Activated CD8-positive, alpha-beta T cell treated with anti-CD3 and anti-CD28 coated beads, Interleukin-2, amount 10 ng/mL, durations not matched to agents 7 days and 5 days (primary cell): ENCODE data around the gene SYNPO2. TPM values are rescaled to one million over a fixed set of nuclear protein-coding genes. Genes with fewer than 3 reads are reported as not detected.

ENCODE experiments used
- ATAC-seq: fragments of 150-1000 bp; cut with Tn5 transposase; one replicate; pipeline ENCODE4 v1.10.0; 2021; ENCODE audit warnings: moderate library complexity
- CTCF ChIA-PET: fragments of 350-600 bp; sonication (Branson Sonifier 250); formaldehyde crosslinking; loops from one replicate; lab custom pipeline; 2021; ENCODE audit warnings: antibody characterized with exemption; lab: Charles Lee
- POLR2A ChIA-PET: fragments of 350-600 bp; sonication (Branson Sonifier 250); formaldehyde crosslinking; loops from one replicate; lab custom pipeline; 2021; ENCODE audit warnings: antibody characterized with exemption; lab: Charles Lee
- DNase-seq: peaks from one replicate; pipeline ENCODE4 v3.0.0-alpha.2; 2020
- H3K27ac Mint-ChIP-seq: one replicate; pipeline ENCODE4 v1.8.0; 2021; ENCODE audit warnings: mild to moderate bottlenecking, mixed read lengths
- H3K27me3 Mint-ChIP-seq: one replicate; pipeline ENCODE4 v1.8.0; 2021; ENCODE audit warnings: low read depth, mixed read lengths
- H3K36me3 Mint-ChIP-seq: one replicate; pipeline ENCODE4 v1.8.0; 2021; ENCODE audit warnings: low read depth, mixed read lengths
- H3K4me1 Mint-ChIP-seq: one replicate; pipeline ENCODE4 v1.8.0; 2021; ENCODE audit warnings: low read depth, mixed read lengths
- H3K4me3 Mint-ChIP-seq: one replicate; pipeline ENCODE4 v1.8.0; 2021; ENCODE audit warnings: mild to moderate bottlenecking, mixed read lengths
- H3K9me3 Mint-ChIP-seq: one replicate; pipeline ENCODE4 v1.8.0; 2022; ENCODE audit warnings: mixed read lengths; ENCODE audit not compliant: insufficient read depth
- total RNA-seq, 2 experiments: library from RNA; stranded (reverse); gene quantifications; one replicate each; pipeline ENCODE4 v1.2.3, GENCODE V29; 2021

SYNPO2 gene
- total RNA-seq, 2 experiments from 2014 or later = 0.60 to 0.74 TPM

DNA sequence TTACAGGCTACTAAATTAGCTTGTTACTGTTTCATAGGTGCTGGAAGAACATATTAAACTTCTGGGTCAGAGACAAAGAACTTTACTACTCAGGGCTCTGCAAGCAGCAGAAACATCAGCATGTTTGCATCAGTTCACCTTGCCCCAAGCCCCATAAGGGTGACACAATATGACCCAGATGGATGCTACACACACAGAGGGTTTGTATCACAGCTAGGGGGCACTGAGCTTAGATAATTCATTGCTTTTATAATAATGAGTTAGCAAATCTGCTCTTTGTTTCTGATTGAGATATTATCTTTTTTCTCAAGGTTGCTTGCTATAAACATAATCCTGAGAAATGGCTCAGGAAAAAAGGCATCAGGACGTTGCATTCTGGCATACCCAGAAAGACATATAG, 4.8 kb upstream of the SYNPO2 start:
- CTCF ChIA-PET = interaction anchor here (0.6 to 2.6 kb wide), 3 partner anchors 47 to 1051 kb away, joined by 3 to 11 read pairs (median 6); partner anchors contain the start of gene SEC24D
- Mint-ChIP-seq H3K27ac (no peak overlapping the region), H3K4me1 (peaks cover 4% of the 10 kb centered on the region), H3K9me3 (no peaks in the 10 kb centered on the region), H3K36me3 (no peaks in the 10 kb centered on the region), H3K4me3 (no peak overlapping the region), H3K27me3 (peaks cover 24% of the 10 kb centered on the region)
- ATAC-seq (no peak), DNase-seq (no peak)
- POLR2A ChIA-PET = no interaction called here

DNA sequence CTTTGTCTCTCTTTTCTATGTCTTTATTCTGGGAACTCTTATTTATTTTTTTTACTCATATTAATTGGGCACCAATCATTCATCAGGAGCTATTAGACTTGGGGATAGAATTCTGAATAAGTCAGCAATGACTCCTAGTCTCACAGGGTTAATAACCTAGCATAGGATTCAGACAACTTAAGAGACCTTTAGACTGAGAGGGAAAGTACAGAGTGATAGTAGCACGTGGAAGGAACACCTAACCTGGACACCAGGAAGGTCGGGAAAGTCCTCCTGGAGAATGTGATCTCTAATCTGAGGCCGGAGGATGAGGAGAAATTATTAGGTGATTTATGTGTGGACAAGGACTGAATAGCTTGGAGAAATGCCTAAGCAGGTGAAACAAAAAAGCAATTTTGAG, 3.9 kb upstream of the SYNPO2 start:
- H3K27ac Mint-ChIP-seq = no peak overlapping the region
- no peaks in the 10 kb centered on the region for H3K36me3 Mint-ChIP-seq
- DNase-seq (no peak), ATAC-seq (no peak)
- H3K27me3 Mint-ChIP-seq = peaks cover 30% of the 10 kb centered on the region
- peaks cover 10% of the 10 kb centered on the region for H3K4me1 Mint-ChIP-seq
- H3K9me3 Mint-ChIP-seq = no peaks in the 10 kb centered on the region
- POLR2A ChIA-PET = no interaction called here
- CTCF ChIA-PET = interaction anchor here (1.4 to 2.6 kb wide), 2 partner anchors 48 to 113 kb away, joined by 6 to 11 read pairs; partner anchors contain the start of gene SEC24D
- no peak overlapping the region for H3K4me3 Mint-ChIP-seq

DNA sequence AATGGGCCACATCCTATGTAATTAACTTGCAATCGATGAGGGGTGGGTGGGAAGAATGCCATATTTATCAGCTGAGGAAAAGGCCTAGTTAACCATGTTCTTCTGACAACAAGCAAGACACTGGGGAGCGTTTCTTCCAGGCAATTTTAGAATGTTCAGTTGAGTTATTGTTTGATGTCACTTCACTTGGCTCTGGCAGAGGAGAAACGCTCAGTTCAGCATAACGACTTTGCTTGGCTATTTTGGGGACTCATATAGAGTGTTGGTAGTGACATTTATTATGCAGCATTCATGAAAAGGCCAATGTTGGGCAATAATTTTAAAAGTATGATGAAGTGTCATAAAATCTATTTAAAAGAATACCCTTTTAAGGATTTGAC, 648 bp downstream of the SYNPO2 start:
- peaks cover 14% of the 10 kb centered on the region for H3K4me1 Mint-ChIP-seq
- H3K27me3 Mint-ChIP-seq = peaks cover 47% of the 10 kb centered on the region
- CTCF ChIA-PET = interaction anchor here (0.7 to 4.0 kb wide), 10 partner anchors 9 to 148 kb away, joined by 3 to 19 read pairs (median 6); no protein-coding TSS in a partner anchor
- ATAC-seq (no peak), DNase-seq (no peak)
- no peaks in the 10 kb centered on the region for H3K36me3 Mint-ChIP-seq
- H3K9me3 Mint-ChIP-seq = no peaks in the 10 kb centered on the region
- H3K27ac Mint-ChIP-seq = no peak overlapping the region
- H3K4me3 Mint-ChIP-seq = peak overlapping the region; percentile 73
- POLR2A ChIA-PET = interaction anchor here (0.5 kb wide), 1 partner anchor 1942 kb away, joined by 3 read pairs; no protein-coding TSS in a partner anchor

- CTCF ChIA-PET = no interaction called here
- H3K27ac Mint-ChIP-seq = no peak overlapping the region
These were observed 5.4 kb downstream of the SYNPO2 start for GRCh38 chr4:118894034-118894433.

GRCh38 chr4:118898221-118898620, 9.6 kb downstream of the SYNPO2 start:
- ChIA-PET POLR2A (no interaction called here), CTCF (interaction anchor here (1.7 kb wide), 1 partner anchor 9 kb away, joined by 5 read pairs; no protein-coding TSS in a partner anchor)
- no peak for ATAC-seq
- H3K4me3 Mint-ChIP-seq = no peak overlapping the region
- no peaks in the 10 kb centered on the region for H3K9me3 Mint-ChIP-seq
- no peaks in the 10 kb centered on the region for H3K36me3 Mint-ChIP-seq
- DNase-seq = no peak
- no peaks in the 10 kb centered on the region for H3K4me1 Mint-ChIP-seq
- H3K27me3 Mint-ChIP-seq = peaks cover 16% of the 10 kb centered on the region
- H3K27ac Mint-ChIP-seq = no peak overlapping the region

More at GRCh38 chr4:118894034-118894433, 5.4 kb downstream of the SYNPO2 start:
- ATAC-seq (no peak), DNase-seq (no peak)
- H3K4me1 Mint-ChIP-seq = peaks cover 8% of the 10 kb centered on the region
- POLR2A ChIA-PET = no interaction called here
- H3K4me3 Mint-ChIP-seq = no peak overlapping the region
- peaks cover 32% of the 10 kb centered on the region for H3K27me3 Mint-ChIP-seq
- H3K36me3 Mint-ChIP-seq = no peaks in the 10 kb centered on the region
- no peaks in the 10 kb centered on the region for H3K9me3 Mint-ChIP-seq

DNA sequence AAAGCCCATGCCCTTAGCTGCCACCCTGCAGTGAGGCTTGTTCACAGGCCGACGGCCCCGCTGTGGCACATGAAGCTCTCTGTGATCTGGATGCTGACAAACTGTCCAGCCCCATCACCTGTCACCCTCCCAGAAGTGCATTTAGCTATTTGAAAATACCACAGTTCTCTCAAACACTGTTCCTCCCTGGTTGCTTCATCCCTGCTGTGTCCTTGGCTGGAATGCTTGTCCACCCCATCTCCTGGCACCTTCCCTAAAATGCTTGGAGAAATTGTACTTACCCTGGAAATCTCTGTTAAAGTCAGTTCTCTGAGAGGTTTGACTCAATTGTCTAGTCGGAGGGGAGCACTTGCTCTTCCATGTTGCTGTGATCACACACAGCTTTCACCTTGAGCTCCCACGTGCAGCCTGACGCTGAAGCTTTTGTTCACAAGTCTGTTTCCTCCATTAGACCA, 10.1 kb downstream of the SYNPO2 start:
- ATAC-seq (no peak), DNase-seq (no peak)
- no peak overlapping the region for H3K4me3 Mint-ChIP-seq
- no peaks in the 10 kb centered on the region for H3K36me3 Mint-ChIP-seq
- H3K9me3 Mint-ChIP-seq = no peaks in the 10 kb centered on the region
- H3K27ac Mint-ChIP-seq = no peak overlapping the region
- H3K27me3 Mint-ChIP-seq = peaks cover 16% of the 10 kb centered on the region
- POLR2A ChIA-PET = no interaction called here
- CTCF ChIA-PET = interaction anchor here (1.7 kb wide), 1 partner anchor 9 kb away, joined by 5 read pairs; no protein-coding TSS in a partner anchor
- H3K4me1 Mint-ChIP-seq = no peaks in the 10 kb centered on the region

DNA sequence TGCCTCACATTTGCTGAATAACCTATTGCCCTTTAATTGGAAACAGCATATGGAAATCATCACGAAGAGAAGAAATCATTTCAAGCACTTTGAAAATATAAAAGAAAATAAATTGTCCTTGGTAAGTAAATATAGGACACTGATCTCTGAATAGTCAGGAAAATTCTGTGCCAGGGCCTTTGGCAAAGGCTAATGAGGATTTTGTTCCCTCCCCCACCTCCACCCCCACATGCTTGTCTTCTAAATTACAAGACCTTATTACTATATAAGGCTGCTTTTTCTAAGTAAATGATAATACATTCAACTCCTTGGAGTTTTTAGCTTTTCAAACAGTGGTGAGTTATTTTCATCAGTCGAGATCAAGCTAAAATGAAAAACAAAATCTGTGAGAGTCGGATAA, 15.8 kb downstream of the SYNPO2 start:
- ChIA-PET CTCF (interaction anchor here (1.3 kb wide), 1 partner anchor 132 kb away, joined by 3 read pairs; no protein-coding TSS in a partner anchor), POLR2A (no interaction called here)

DNA sequence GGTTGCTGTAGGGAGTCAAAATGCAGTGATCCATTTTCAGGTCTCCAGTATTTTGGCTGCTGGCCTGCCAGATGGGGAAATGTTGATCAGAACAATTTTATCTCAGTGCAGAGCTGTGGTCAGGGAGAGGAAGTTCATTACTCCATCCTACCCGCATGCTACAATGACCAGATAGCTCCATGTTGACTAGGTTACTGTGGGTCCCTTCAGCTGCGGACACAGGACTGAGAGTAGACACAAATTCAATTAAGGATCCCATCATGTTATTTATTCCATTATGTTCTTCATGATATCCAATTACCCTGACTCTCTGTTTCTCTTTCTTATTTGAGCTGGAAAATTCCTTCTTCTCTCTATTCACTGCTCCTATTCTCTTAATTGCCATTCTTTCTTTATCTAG, 16.3 kb downstream of the SYNPO2 start:
- POLR2A ChIA-PET = no interaction called here
- no peaks in the 10 kb centered on the region for H3K9me3 Mint-ChIP-seq
- H3K4me1 Mint-ChIP-seq = no peaks in the 10 kb centered on the region
- H3K27me3 Mint-ChIP-seq = peaks cover 16% of the 10 kb centered on the region
- DNase-seq = no peak
- CTCF ChIA-PET = interaction anchor here (0.7 to 1.6 kb wide), 2 partner anchors 16 to 19 kb away, joined by 3 read pairs; no protein-coding TSS in a partner anchor
- H3K27ac Mint-ChIP-seq = no peak overlapping the region
- no peak for ATAC-seq
- no peaks in the 10 kb centered on the region for H3K36me3 Mint-ChIP-seq
- no peak overlapping the region for H3K4me3 Mint-ChIP-seq

More for the DNA sequence above, 15.8 kb downstream of the SYNPO2 start:
- Mint-ChIP-seq H3K9me3 (no peaks in the 10 kb centered on the region), H3K36me3 (no peaks in the 10 kb centered on the region), H3K4me3 (no peak overlapping the region), H3K4me1 (no peaks in the 10 kb centered on the region), H3K27ac (no peak overlapping the region), H3K27me3 (peaks cover 14% of the 10 kb centered on the region)
- ATAC-seq (no peak), DNase-seq (no peak)

- no peak for ATAC-seq
These were observed 16.9 kb downstream of the SYNPO2 start for GRCh38 chr4:118905566-118905965.

GRCh38 chr4:118909173-118909956, 20.7 kb downstream of the SYNPO2 start:
- Mint-ChIP-seq H3K4me3 (no peak overlapping the region), H3K27me3 (peaks cover 26% of the 10 kb centered on the region), H3K9me3 (no peaks in the 10 kb centered on the region), H3K4me1 (no peaks in the 10 kb centered on the region), H3K36me3 (no peaks in the 10 kb centered on the region), H3K27ac (no peak overlapping the region)
- ChIA-PET CTCF (no interaction called here), POLR2A (interaction anchor here (0.6 kb wide), 1 partner anchor 1327 kb away, joined by 3 read pairs; no protein-coding TSS in a partner anchor)
- no peak for DNase-seq
- no peak for ATAC-seq

More at GRCh38 chr4:118905566-118905965, 16.9 kb downstream of the SYNPO2 start:
- no peak overlapping the region for H3K4me3 Mint-ChIP-seq
- DNase-seq = no peak
- peaks cover 17% of the 10 kb centered on the region for H3K27me3 Mint-ChIP-seq
- ChIA-PET CTCF (interaction anchor here (0.7 to 1.6 kb wide), 3 partner anchors 16 to 134 kb away, joined by 3 read pairs; no protein-coding TSS in a partner anchor), POLR2A (no interaction called here)
- H3K4me1 Mint-ChIP-seq = no peaks in the 10 kb centered on the region
- no peak overlapping the region for H3K27ac Mint-ChIP-seq
- H3K36me3 Mint-ChIP-seq = no peaks in the 10 kb centered on the region
- no peaks in the 10 kb centered on the region for H3K9me3 Mint-ChIP-seq

DNA sequence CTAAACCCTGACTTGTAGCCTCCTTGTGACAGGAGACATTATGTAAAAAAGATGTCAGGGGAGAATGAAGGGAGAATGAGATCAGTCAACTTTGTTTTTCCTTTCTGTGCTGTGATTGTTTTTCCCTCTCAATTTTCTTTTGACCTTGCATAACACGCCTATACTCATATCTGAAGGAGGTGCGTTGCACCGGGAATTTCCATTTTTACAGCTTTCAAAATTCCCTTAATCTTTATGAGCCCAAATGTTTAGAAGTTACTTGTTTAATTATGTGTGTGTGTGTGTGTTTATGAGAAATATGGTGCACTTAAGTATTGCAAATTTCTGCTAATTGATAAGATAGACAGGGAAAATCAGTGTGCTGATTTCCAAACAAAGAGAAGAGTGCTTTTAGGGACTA, 21.6 kb downstream of the SYNPO2 start:
- H3K27ac Mint-ChIP-seq = no peak overlapping the region
- POLR2A ChIA-PET = interaction anchor here (0.6 kb wide), 1 partner anchor 1326 kb away, joined by 3 read pairs; no protein-coding TSS in a partner anchor
- no peak overlapping the region for H3K4me3 Mint-ChIP-seq
- ATAC-seq = no peak
- DNase-seq = no peak
- H3K36me3 Mint-ChIP-seq = no peaks in the 10 kb centered on the region
- H3K27me3 Mint-ChIP-seq = peaks cover 22% of the 10 kb centered on the region
- H3K4me1 Mint-ChIP-seq = no peaks in the 10 kb centered on the region
- no peaks in the 10 kb centered on the region for H3K9me3 Mint-ChIP-seq
- CTCF ChIA-PET = no interaction called here

DNA sequence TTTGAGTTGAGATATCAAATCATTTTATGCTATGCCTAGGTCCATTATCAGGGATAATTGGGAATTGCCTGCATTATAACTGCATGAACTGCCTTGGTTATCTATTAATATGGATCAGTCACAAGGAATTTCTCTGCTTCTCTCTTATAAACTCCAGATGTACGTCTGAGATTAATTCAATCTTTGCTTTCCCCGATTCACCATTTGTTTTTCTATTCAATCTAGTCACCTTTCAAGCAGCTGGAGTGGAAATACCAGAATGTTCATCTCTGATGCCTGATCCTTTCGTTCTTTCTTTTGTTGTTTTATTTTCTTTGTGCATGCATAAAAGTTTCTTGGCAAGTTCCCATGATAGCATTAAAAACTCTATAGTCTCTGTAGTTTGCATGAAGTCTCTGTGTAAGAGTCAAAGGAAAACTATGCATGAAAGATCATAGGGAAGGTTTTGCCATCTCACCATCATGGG, 22.6 kb downstream of the SYNPO2 start:
- Mint-ChIP-seq H3K36me3 (no peaks in the 10 kb centered on the region), H3K4me3 (no peak overlapping the region), H3K27ac (no peak overlapping the region), H3K27me3 (peaks cover 22% of the 10 kb centered on the region), H3K9me3 (no peaks in the 10 kb centered on the region), H3K4me1 (no peaks in the 10 kb centered on the region)
- ATAC-seq (no peak), DNase-seq (no peak)
- ChIA-PET POLR2A (no interaction called here), CTCF (no interaction called here)
